Right renal cortex interstitium (tissue), 3 donors: ENCODE data around the gene BSND. TPM values are rescaled to one million over a fixed set of nuclear protein-coding genes. Genes with fewer than 3 reads are reported as not detected.
"Not testable (repeated sequence)": the region's sequence is repeated elsewhere in the genome, so short reads cannot be mapped to it uniquely, and the experiment has no call there.

ENCODE experiments used
- DNase-seq, 3 donors: peaks; one replicate each; pipeline ENCODE4 v3.0.0-alpha.2; 2013; ENCODE audit warnings: low read depth in 3 of 3, low spot score in 2 of 3
- polyA plus RNA-seq, 3 donors: library from polyadenylated mRNA; unstranded; fragments of 120-200 nt; gene quantifications; one replicate each; pipeline ENCODE4 v1.2.1, GENCODE V29; 2013; ENCODE audit not compliant: insufficient read length in 3 of 3

Gene BSND
- polyA plus RNA-seq, 3 donors, result 4.6 to 5.9 (median 5.5) TPM

DNA sequence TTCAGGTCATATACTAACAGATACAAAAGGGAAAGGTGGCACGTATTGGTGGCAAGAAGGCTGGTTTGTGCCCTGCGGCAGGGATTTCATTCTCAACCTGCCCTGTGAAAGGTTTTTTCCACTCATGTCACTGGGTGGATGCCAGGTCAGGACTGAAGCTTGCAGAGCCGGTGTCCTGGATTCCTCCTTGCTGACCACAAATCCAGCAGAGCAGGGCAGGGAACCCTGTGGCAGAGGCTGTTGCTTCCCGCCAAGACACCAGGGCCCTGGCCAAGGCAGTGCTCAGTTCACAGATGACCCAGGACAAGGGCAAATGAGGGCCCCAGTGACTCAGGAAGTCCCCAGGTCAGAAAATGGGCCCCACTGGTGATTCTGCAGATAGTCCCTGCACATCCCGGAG, 16.4 kb downstream of the BSND start:
- no peak for DNase-seq

DNA sequence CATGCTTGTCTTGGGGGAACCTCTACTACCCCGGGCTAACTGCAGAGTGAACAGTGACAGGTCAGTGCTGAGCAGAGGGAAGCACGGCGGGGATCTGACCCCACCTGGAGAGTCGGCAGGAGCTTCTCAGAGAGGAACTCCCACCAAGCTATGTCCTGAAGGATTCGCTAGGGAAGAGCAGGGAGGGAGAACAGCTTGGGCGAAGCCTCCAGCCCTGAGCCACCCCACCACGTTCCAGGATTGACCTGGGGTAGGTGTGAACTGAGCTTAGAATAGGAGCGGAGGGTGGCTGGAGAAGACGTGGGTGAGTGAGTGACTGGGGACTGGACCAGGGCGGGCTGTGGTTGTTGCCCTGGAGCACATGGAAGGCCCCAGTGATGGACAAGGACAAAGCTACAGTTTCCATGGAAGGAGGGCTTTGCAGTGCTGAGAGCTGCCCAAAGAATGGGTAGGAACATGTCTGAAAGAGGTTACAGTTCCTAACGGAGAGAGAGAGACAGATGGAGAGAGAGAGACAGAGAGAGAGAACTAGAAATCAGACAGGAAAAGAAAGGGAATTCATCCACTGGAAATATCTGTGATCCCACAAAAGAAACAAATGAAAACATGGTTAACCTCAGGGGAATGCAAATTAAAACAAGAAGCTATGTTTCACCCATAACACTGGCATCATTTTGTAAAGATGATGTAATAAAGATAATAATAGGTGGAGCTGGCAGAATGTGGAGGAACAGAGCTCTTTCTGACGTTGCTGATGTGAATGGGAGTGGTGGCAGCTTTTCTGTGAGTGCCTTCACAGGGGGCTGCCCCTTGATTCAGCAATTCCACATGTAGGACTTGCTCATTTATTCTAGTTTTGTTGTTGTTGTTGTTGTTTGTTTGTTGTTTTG, 17.2 kb downstream of the BSND start:
- no peak for DNase-seq

DNA sequence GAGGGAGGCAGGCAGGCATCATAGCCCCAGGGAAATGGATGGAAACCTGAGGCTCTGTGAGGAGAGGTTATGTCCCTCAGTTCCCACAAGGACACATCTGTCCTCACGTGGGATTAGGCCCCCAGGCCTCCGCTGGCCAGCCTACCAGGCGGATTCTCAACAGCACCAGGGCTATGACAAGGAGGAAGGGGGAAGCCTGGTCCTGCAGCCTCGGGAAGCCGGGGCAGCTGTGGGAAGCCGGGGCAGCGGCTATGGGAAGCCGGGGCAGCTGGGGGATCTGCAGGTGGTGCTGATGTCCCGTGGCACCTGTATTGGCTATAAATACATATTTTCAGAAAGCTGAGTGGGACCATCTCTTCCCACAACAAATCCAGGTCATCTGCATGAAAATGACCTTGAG, 19.7 kb downstream of the BSND start:
- DNase-seq, result no peak

DNA sequence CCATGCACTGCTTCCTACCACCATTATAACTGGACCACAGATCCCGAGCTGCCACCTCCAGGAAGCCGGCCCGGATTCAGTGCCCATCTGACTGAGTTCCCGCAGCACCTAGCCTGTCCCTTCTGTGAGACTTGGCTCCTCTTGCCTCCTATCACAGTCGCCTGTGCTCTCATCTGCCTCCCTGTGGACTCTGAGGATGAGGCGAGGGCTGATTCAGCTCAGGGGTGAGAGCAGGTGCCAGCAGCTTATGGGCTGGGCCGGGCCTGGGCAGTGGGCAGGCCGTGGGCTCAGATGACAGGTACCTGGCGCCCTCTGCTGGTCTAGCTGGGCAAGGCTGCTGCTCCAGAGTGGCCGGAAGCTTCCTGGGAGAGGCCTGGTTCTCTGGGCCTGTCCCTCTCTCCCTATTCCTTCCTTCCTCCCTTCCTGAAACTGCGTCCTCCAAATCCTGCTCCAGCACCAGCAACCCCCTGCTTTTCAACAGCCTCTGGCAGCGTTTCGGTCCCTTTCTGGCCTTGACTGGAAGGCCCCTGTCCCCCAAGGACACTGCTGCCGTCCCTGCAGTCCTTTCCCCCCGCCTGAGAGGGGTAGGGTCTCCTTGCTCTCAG, 23.3 kb downstream of the BSND start:
- DNase-seq, result peak; percentile 60 to 73 (median 61)

DNA sequence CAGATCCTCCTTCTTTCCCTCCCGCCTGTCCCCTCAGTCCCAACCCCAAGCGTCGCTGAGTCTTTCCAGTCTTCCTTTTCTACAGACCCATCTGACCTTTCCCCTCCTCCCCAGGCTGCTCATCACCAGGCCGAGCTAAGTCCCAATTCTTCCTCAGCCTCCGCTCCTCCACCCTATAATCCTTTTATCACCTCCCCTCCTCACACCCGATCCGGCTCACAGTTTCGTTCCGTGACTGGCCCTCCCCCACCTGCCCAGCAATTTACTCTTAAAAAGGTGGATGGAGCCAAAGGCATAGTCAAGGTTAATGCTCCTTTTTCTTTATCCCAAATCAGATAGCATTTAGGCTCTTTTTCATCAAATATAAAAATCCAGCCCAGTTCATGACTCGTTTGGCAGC, 25.4 kb downstream of the BSND start:
- not testable (repeated sequence) for DNase-seq

DNA sequence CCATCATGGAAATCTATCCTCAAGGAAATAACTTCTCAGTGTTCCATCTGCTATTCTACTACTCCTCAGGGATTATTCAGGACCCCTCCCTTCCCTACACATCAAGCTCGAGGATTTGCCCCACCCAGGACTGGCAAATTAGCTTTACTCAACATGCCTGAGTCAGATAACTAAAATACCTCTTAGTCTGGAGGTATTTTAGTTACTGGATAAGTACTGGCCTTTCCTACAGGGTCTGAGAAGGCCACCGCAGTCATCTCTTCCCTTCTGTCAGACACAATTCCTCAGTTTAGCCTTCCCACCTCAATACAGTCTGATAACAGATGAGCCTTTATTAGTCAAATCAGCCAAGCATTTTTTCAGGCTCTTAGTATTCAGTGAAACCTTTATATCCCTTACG, 27.9 kb downstream of the BSND start:
- DNase-seq, result not testable (repeated sequence)

DNA sequence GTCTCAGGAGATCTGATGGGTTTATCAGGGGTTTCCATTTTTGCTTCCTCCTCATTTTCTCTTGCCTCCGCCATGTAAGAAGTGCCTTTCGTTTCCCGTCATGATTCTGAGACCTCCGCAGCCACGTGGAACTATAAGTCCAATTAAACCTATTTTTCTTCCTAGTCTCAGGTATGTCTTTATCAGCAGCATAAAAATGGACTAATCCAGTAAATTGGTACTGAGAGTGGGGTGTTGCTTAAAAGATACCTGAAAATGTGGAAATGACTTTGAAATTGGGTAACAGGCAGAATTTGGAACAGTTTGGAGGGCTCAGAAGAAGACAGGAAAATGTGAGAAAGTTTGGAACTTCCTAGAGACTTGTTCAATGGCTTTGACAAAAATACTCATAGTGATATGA, 32.4 kb downstream of the BSND start:
- DNase-seq, result not testable (repeated sequence)

DNA sequence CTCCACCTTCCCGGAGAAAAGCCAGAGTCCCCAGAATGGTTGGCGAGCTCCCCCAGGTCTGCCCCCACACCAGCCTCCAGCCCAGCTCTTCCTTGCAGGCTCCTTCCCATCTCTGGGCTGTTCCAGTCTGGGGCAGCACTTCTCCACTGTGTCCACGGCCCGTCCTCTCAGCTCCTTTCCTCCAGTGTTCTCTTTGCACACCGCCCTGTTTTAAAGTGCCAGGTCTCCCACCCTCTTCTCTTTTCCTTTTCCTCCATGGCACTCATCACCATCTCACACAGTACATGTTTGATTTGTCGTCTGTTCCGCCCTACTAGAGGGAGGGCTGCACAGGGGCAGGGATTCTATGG, 34.5 kb downstream of the BSND start:
- no peak for DNase-seq

DNA sequence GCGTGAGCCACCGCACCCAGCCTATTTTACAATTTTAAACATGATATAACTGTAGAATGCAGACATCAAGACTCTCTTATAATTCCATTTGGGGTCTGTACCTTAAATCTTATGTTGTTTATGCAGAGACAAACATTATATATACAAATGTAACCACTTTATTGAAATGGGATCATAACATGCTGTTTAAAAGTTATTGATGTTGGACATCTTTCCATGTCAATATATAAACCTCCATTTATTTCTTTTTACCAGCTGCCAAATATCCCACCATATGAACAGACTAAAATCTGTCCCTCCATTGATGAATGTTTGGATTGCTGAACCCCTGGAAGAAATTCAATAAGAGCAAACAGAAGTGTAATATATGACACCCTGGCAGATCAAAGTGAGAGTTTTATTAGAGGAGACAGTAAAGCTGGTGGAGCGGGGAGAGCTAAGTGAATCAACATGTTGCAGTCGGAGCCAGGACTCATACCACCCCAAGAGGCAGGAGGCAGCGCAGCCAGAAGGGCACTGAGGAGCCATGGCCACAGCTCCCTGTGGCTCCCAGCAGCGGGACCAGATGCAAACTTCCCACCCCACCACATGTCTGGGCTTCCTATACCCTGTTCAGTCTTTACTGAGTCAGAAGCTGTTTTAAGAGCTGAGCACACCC, 35.9 kb downstream of the BSND start:
- no peak for DNase-seq

DNA sequence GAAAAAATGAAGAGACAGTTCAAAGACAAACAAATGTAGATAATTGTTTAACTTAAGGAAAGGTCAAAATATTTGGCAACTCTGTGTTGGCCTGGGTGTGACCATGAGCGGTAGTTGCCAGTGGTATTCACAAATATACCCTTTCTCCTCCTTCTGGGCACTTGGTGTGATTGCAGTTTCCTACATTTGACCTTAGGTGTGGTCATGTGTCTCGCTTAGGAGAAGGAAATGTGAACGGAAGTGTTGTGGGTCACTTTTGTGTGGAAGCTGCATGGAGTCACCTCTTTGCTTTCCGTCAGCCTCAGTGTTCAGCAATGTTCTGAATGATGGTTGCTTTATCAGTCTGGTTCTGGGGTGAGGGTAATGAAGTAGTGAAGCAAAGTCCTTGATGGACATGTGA, 37.2 kb downstream of the BSND start:
- DNase-seq, result no peak

DNA sequence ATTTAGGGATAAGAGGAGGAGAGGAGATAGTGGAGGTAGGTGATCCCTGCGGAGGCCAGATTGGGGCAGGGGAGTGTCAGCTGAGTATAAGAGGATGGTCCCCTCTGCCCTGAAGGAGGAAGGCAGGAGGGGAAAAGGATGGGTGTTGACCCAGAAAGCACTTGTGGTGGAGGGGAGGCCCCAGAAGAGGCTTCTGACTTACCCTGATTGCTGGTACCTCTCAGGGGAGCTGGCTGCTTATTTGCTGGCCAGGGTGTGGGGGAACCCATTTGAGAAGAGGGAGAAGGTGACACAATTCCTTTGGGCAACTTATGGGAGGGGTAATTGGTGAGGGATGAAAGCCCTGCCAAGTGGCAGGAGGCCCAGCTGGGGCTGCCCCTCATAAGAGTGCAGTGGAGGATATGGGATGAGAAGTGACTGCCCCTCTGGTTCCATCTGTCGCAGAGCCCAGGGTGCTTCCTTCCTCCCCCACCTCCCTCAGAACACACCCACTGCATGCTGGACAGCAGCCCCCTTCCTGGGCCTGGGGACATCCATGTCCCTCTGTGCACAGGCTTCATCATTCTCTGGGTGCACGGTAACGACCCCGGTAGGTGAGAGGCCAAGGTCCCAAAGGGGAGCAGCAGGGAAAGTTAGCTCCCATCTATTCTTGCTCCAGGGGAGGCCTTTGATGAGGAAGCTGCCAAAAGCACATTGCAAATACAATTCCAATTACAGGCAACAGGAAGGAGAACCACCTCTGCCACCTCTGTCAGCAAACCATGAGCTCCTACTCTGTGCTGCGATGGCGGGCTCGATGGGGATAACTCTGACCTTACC, 39.2 kb downstream of the BSND start:
- no peak for DNase-seq

DNA sequence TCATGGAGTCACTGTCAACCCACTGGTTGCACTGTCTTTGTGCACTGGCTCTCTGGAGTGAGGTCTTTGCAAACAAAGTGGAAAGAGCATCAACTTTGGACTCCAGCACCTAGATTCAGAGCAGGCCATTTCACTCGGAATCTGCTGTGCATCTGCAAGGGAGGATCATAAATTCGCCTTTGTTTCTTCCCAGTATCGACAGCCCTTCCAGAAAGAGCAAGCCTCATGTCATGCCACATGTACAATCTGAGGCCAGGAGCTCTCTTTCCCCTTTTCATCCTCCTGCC, 39.8 kb downstream of the BSND start:
- DNase-seq, result no peak

DNA sequence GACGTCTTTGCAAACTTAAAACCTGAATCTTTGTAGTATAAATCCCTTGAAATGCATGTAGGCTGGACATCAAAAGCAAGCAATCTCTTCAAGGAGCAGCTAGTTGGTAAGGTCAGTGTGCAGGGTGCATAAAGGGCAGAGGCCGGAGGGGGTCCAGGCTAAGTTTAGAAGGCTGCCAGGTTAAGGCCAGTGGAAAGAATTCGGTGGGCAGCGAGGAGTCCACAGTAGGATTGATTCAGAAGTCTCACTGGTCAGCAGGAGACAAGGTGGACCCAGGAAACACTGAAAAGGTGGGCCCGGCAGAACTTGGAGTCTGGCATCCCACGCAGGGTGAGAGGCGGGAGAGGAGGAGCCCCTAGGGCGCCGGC, 40.2 kb downstream of the BSND start:
- no peak for DNase-seq

DNA sequence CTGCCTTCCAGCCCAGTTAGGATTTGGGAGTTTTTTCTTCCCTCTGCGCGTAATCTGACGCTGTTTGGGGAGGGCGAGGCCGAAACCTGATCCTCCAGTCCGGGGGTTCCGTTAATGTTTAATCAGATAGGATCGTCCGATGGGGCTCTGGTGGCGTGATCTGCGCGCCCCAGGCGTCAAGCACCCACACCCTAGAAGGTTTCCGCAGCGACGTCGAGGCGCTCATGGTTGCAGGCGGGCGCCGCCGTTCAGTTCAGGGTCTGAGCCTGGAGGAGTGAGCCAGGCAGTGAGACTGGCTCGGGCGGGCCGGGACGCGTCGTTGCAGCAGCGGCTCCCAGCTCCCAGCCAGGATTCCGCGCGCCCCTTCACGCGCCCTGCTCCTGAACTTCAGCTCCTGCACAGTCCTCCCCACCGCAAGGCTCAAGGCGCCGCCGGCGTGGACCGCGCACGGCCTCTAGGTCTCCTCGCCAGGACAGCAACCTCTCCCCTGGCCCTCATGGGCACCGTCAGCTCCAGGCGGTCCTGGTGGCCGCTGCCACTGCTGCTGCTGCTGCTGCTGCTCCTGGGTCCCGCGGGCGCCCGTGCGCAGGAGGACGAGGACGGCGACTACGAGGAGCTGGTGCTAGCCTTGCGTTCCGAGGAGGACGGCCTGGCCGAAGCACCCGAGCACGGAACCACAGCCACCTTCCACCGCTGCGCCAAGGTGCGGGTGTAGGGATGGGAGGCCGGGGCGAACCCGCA, 40.8 kb downstream of the BSND start, which contains the start of gene PCSK9:
TSS of gene PCSK9 (plus strand) at position 207 of the 741 bp plus-strand sequence. CDS start at position 497, 290 bp downstream.
- DNase-seq, result no peak

DNA sequence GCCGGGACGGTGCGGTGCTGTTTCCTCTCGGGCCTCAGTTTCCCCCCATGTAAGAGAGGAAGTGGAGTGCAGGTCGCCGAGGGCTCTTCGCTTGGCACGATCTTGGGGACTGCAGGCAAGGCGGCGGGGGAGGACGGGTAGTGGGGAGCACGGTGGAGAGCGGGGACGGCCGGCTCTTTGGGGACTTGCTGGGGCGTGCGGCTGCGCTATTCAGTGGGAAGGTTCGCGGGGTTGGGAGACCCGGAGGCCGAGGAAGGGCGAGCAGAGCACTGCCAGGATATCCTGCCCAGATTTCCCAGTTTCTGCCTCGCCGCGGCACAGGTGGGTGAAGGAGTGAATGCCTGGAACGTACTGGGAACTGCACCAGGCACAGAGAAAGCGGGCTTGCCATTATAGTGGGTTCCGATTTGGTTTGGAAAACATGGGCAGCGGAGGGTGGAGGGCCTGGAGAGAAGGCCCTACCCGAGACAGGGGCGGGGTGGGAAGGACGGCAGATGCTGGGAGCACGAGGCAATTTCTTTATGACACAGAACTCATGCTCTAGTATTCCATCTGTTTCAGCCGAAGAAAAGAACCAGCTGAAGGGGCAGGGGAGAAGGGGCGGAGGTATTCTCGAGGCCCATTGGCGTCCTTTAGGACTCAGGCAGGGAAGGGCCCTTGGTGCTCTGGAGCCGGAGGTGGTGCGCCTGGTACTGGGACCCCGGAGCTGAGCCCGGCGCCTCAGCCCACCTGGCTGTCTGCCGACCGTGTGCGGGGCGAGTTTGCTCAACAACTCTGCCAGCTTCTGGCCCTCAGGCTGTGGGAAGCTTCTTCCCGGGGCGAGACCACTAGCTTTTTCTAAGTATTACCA, 41.6 kb downstream of the BSND start:
- no peak for DNase-seq

DNA sequence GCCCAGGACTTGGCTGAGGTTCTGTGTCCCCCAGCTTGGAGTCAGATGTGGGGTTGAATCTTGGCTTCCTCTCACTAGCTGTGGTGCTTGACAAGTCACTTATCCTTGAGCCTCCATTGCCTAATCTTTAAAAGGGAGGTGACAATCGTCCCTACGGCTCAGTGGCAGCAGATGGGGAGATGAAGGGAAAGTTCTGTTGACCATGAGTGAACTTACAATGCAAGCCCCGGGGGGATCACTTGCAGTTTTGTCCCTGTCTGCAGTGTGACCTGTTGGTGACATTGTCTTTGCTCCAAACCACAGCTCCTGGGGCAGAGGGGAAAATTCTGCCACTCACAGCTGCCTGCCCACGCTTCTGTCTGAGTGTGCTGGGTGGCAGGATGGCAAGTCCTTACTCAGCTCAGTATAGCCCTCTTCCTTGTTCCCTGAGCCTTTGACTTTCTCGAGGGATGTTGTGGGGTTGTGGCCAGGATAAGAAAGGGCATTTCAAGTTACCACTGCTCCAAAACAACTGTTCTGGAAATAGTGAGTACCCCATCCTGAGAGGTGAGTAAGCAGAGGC, 42.3 kb downstream of the BSND start:
- DNase-seq, result no peak

DNA sequence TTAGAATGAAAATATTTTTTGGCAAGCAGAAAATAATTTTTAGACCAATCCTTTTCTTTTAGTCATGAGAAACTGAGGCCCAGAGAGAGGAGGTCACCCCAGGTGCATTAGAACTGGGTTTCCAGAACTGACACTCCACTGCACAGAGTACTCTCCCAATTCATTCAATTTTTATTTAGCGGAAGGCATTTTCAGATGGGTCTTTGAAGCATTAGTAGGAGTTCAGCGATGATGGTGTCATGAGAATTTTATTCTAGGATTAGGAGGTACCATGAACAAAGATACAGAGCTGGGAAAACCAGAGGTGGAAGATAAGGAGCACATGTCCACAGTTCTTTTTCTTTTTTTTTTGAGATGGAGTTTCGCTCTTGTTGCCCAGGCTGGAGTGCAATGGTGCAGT, 42.9 kb downstream of the BSND start:
- no peak for DNase-seq

DNA sequence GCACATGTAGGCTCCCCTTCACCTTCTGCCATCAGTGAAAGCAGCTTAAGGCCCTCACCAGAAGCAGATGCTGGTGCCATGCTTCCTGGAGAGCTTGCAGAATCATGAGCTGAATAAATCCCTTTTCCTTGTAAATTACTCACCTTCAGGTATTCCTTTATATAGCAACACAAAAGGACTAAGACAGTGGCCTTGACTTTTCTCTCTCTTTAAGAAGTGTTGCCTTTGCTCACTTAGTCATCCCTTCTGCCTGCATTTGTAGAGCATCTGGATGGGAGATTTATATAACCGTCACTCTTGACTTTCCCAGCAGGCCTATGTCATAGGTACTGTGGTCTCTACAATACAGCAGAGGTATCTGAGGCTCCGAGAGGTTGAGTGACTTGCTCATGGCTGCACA, 44.3 kb downstream of the BSND start:
- DNase-seq, result no peak

DNA sequence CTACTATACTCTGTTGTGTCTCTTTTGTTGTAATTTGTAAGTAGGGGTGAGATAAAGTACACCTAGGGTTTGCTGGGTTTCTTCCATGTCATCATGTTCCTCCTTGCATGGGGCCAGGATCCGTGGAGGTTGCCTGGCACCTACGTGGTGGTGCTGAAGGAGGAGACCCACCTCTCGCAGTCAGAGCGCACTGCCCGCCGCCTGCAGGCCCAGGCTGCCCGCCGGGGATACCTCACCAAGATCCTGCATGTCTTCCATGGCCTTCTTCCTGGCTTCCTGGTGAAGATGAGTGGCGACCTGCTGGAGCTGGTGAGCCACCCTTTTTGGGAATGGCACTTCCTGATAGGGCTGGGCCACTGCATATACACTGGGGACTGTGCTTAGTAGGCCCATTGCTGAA, 45.0 kb downstream of the BSND start:
- DNase-seq, result no peak
